HEK293T (cell line): ENCODE measurements around the gene BMP6.

Experiments used
- ARNT ChIP-seq: fragments of 450-650 bp; IDR thresholded peaks from 2 replicates; pipeline ENCODE4 v1.6.1; 2017; ENCODE audit warnings: mild to moderate bottlenecking
- SP1 ChIP-seq: fragments of 450-650 bp; IDR thresholded peaks from 2 replicates; pipeline ENCODE4 v1.6.1; 2017

DNA sequence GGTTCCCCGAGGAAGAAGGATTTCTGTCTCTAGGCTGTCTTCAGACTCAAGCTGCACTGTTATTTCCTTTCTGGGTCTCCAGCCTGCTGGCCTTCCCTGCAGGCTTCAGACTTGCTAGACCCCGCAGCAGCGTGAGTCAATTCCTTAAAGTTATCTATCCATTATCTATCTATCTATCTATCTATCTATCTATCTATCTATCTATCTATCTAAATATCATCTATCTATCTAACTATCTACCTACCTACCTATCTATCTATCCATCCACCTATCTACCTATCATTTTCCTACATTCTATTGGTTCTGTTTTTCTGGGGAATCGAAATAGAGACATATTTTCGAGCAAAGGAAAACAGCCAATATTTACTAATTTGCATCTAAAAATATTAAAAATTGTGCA is 48.7 kb upstream of the BMP6 start:
- TF ChIP-seq ARNT (no peak), SP1 (no peak)
